ENCODE data around the gene P2RY8. TPM values are rescaled to one million over a fixed set of nuclear protein-coding genes. Genes with fewer than 3 reads are reported as not detected.
A peak's percentile ranks its signal among the peaks of the same experiment; 100 is the strongest.

Gene P2RY8
- total RNA-seq, 1 donor from 2014 or later = 0.32 TPM

GRCh38 chrX:1466232-1466661, 70.7 kb downstream of the P2RY8 start:
- no peak overlapping the region for H3K27ac Mint-ChIP-seq
- H3K9me3 Mint-ChIP-seq = no peaks in the 10 kb centered on the region
- Histone ChIP-seq H3F3A (ENCODE audit: low read depth) (no peaks in the 10 kb centered on the region), H2AFZ (replicated peaks) (no peak overlapping the region), H3K4me1 (no peaks in the 10 kb centered on the region), H4K20me1 (ENCODE audit: low read depth) (no peaks in the 10 kb centered on the region), H3K27ac (no peak overlapping the region), H3K4me3 (no peak overlapping the region), H3K79me2 (ENCODE audit: low read depth) (no peaks in the 10 kb centered on the region), H3K9me3 (ENCODE audit: low read depth) (no peaks in the 10 kb centered on the region), H3K4me2 (no peak overlapping the region), H3K36me3 (no peaks in the 10 kb centered on the region), H3K9ac (no peak overlapping the region), H3K27me3 (no peaks in the 10 kb centered on the region)
- no peaks in the 10 kb centered on the region for H3K36me3 Mint-ChIP-seq
- peaks cover 4% of the 10 kb centered on the region for H3K4me1 Mint-ChIP-seq
- no peak for TF ChIP-seq CTCF (IDR thresholded peaks at IDR 0.05)
- no peak for TF ChIP-seq EZH2phosphoT487 (IDR thresholded peaks at IDR 0.05)
- TF ChIP-seq EZH2 (IDR thresholded peaks at IDR 0.05) = no peak
- no peak overlapping the region for H3K4me3 Mint-ChIP-seq
- no peak for DNase-seq (ENCODE audit: low spot score)
- H3K27me3 Mint-ChIP-seq (ENCODE audit: insufficient read depth, low read depth) = peaks cover 5% of the 10 kb centered on the region

GRCh38 chrX:1465286-1466231, 71.4 kb downstream of the P2RY8 start:
- peaks cover 5% of the 10 kb centered on the region for H3K27me3 Mint-ChIP-seq (ENCODE audit: insufficient read depth, low read depth)
- no peaks in the 10 kb centered on the region for H3K9me3 Mint-ChIP-seq
- peaks cover 4% of the 10 kb centered on the region for H3K4me1 Mint-ChIP-seq
- Histone ChIP-seq H3F3A (ENCODE audit: low read depth) (no peaks in the 10 kb centered on the region), H2AFZ (replicated peaks) (no peak overlapping the region), H4K20me1 (ENCODE audit: low read depth) (no peaks in the 10 kb centered on the region), H3K27ac (no peak overlapping the region), H3K9ac (no peak overlapping the region), H3K79me2 (ENCODE audit: low read depth) (no peaks in the 10 kb centered on the region), H3K36me3 (no peaks in the 10 kb centered on the region), H3K4me1 (no peaks in the 10 kb centered on the region), H3K27me3 (no peaks in the 10 kb centered on the region), H3K4me2 (no peak overlapping the region), H3K4me3 (no peak overlapping the region), H3K9me3 (ENCODE audit: low read depth) (no peaks in the 10 kb centered on the region)
- DNase-seq (ENCODE audit: low spot score) = no peak
- no peaks in the 10 kb centered on the region for H3K36me3 Mint-ChIP-seq
- TF ChIP-seq EZH2phosphoT487 (IDR thresholded peaks at IDR 0.05) = no peak
- no peak for TF ChIP-seq EZH2 (IDR thresholded peaks at IDR 0.05)
- no peak for TF ChIP-seq CTCF (IDR thresholded peaks at IDR 0.05)
- H3K4me3 Mint-ChIP-seq = no peak overlapping the region
- no peak overlapping the region for H3K27ac Mint-ChIP-seq

GRCh38 chrX:1464971-1465285, 72.1 kb downstream of the P2RY8 start:
- Mint-ChIP-seq H3K4me3 (no peak overlapping the region), H3K36me3 (no peaks in the 10 kb centered on the region), H3K27ac (peak overlapping the region; percentile 38), H3K4me1 (peaks cover 4% of the 10 kb centered on the region), H3K27me3 (ENCODE audit: insufficient read depth, low read depth) (peaks cover 5% of the 10 kb centered on the region), H3K9me3 (no peaks in the 10 kb centered on the region)
- Histone ChIP-seq H3K9ac (no peak overlapping the region), H4K20me1 (ENCODE audit: low read depth) (no peaks in the 10 kb centered on the region), H3K27ac (no peak overlapping the region), H3K4me1 (no peaks in the 10 kb centered on the region), H3K4me2 (no peak overlapping the region), H2AFZ (replicated peaks) (no peak overlapping the region), H3F3A (ENCODE audit: low read depth) (no peaks in the 10 kb centered on the region), H3K4me3 (no peak overlapping the region), H3K79me2 (ENCODE audit: low read depth) (no peaks in the 10 kb centered on the region), H3K36me3 (no peaks in the 10 kb centered on the region), H3K9me3 (ENCODE audit: low read depth) (no peaks in the 10 kb centered on the region), H3K27me3 (no peaks in the 10 kb centered on the region)
- DNase-seq (ENCODE audit: low spot score) = no peak
- TF ChIP-seq EZH2phosphoT487 (IDR thresholded peaks at IDR 0.05) (no peak), EZH2 (IDR thresholded peaks at IDR 0.05) (no peak), CTCF (IDR thresholded peaks at IDR 0.05) (no peak)

Measured in neural progenitor cell (in vitro differentiated cells).